Testis (tissue), 3 donors: ENCODE measurements around the gene ZNF516. TPM values are rescaled to one million over a fixed set of nuclear protein-coding genes. Genes with fewer than 3 reads are reported as not detected.
A peak's percentile ranks its signal among the peaks of the same experiment; 100 is the strongest.

Source experiments
- DNase-seq: peaks from one replicate; pipeline ENCODE4 v3.0.0-alpha.2; 2019
- H3K27ac ChIP-seq, 2 donors: fragments of 200-600 bp; sonication (generic); one replicate each; pipeline ENCODE4 v1.5.1; 2019
- H3K27me3 ChIP-seq: fragments of 200-600 bp; sonication (generic); one replicate; pipeline ENCODE4 v1.5.1; 2019
- H3K36me3 ChIP-seq: fragments of 200-600 bp; sonication (generic); one replicate; pipeline ENCODE4 v1.5.1; 2017; ENCODE audit warnings: low read depth; ENCODE audit errors: missing control alignments
- H3K4me1 ChIP-seq: fragments of 200-600 bp; sonication (generic); one replicate; pipeline ENCODE4 v1.5.1; 2019
- H3K4me3 ChIP-seq, 2 donors: fragments of 200-600 bp; sonication (generic); one replicate each; pipeline ENCODE4 v1.5.1; 2017 to 2019
- H3K9me3 ChIP-seq: fragments of 200-600 bp; sonication (generic); one replicate; pipeline ENCODE4 v1.5.1; 2017
- CTCF ChIP-seq, 3 experiments: fragments of 450-650 bp in 2 of 3; fragments of 200-600 bp in 1 of 3; sonication (generic) in 1 of 3; IDR thresholded peaks; one replicate each; pipeline ENCODE4 v1.5.1; 2016 to 2019; ENCODE audit warnings: antibody characterized with exemption in 3 of 3, mild to moderate bottlenecking in 2 of 3, moderate library complexity in 1 of 3
- POLR2A ChIP-seq: fragments of 450-650 bp; IDR thresholded peaks from one replicate; pipeline ENCODE4 v1.6.1; 2017; ENCODE audit warnings: antibody characterized with exemption, mild to moderate bottlenecking, moderate library complexity
- WGBS, 2 donors: methylation state at CpG; one replicate each; pipeline ENCODE4 v1.1.5; 2018; 5-methylcytosine and 5-hydroxymethylcytosine counted together
- intact Hi-C: fragments of 100-400 bp; cut with DNase I; formaldehyde crosslinking; loops from one replicate; pipeline ENCODE4 v1.15.1; 2023; ENCODE audit warnings: low total_unique reads
- polyA plus RNA-seq: library from polyadenylated mRNA; stranded (reverse); fragments of 350-450 nt; fragmentation: Illumina TruSeq; extraction: RNeasy Lipid Tissue Mini Kit (QIAGEN cat#74804); gene quantifications from one replicate; pipeline ENCODE4 v1.2.3, GENCODE V29; 2014; ENCODE audit warnings: low read depth, low replicate concordance; ENCODE audit not compliant: insufficient read depth
- total RNA-seq, 2 donors: library from RNA; depleted of rRNA; stranded (reverse); fragments of >200 nt; gene quantifications; one replicate each; pipeline ENCODE4 v1.2.3, GENCODE V29; 2016

Gene ZNF516
- total and polyA plus RNA-seq, 3 donors from 2014 or later: 79.0 to 212 (median 189) TPM

- Histone ChIP-seq H3K9me3 (no peaks in the 10 kb centered on the region), H3K27me3 (no peaks in the 10 kb centered on the region), H3K4me1 (peaks cover 26% of the 10 kb centered on the region), H3K4me3 (no peak overlapping the region), H3K27ac (peak overlapping the region; percentile 55 to 82), H3K36me3 (no peaks in the 10 kb centered on the region)
- WGBS, 2 donors: 47 to 69% methylated on average over 12 to 14 of the region's 14 CpGs
- intact Hi-C loops: no loop called here
- TF ChIP-seq CTCF (IDR thresholded peaks at IDR 0.05) (no peak), POLR2A (no peak)
- no peak for DNase-seq
Measured at GRCh38 chr18:76429262-76430126, 65.5 kb downstream of the ZNF516 start.

GRCh38 chr18:76428396-76429261, 66.4 kb downstream of the ZNF516 start:
- no peaks in the 10 kb centered on the region for H3K27me3 ChIP-seq
- TF ChIP-seq CTCF (IDR thresholded peaks at IDR 0.05) (no peak), POLR2A (no peak)
- H3K36me3 ChIP-seq: no peaks in the 10 kb centered on the region
- intact Hi-C loops: no loop called here
- peaks cover 26% of the 10 kb centered on the region for H3K4me1 ChIP-seq
- WGBS, 2 donors: 53 to 57% methylated on average over 13 to 15 of the region's 15 CpGs
- H3K4me3 ChIP-seq: no peak overlapping the region
- no peaks in the 10 kb centered on the region for H3K9me3 ChIP-seq
- peak; percentile 92 for DNase-seq
- H3K27ac ChIP-seq: peak overlapping the region; percentile 70 to 82

- no peak overlapping the region for H3K27ac ChIP-seq
- no peak overlapping the region for H3K4me3 ChIP-seq
- no peak for TF ChIP-seq POLR2A
- TF ChIP-seq CTCF (IDR thresholded peaks at IDR 0.05): peak in 2 of 3 experiments; percentile 49 to 52
- H3K9me3 ChIP-seq: no peaks in the 10 kb centered on the region
- intact Hi-C loops: no loop called here
- DNase-seq: peak; percentile 70
- 65 to 70% methylated on average over 8 of the region's 8 CpGs for WGBS, 2 donors
- H3K4me1 ChIP-seq: peaks cover 33% of the 10 kb centered on the region
- H3K36me3 ChIP-seq: no peaks in the 10 kb centered on the region
- H3K27me3 ChIP-seq: no peaks in the 10 kb centered on the region
Measured at GRCh38 chr18:76426737-76427305, 68.2 kb downstream of the ZNF516 start.

- Histone ChIP-seq H3K27ac (peak overlapping the region in 1 of 2 donors; percentile 7), H3K9me3 (no peaks in the 10 kb centered on the region), H3K4me3 (no peak overlapping the region), H3K27me3 (no peaks in the 10 kb centered on the region), H3K36me3 (no peaks in the 10 kb centered on the region), H3K4me1 (peaks cover 35% of the 10 kb centered on the region)
- DNase-seq: no peak
- intact Hi-C loops: no loop called here
- TF ChIP-seq POLR2A: no peak
- no peak for TF ChIP-seq CTCF (IDR thresholded peaks at IDR 0.05)
- 72% methylated on average over 22 of the region's 22 CpGs for WGBS, 2 donors
Measured at GRCh38 chr18:76425146-76426131, 69.6 kb downstream of the ZNF516 start.
